Upper lobe of left lung (tissue), 4 donors: ENCODE measurements around the gene GLRA3.

ENCODE experiments used
- CTCF ChIP-seq, 6 experiments: fragments of 450-650 bp in 4 of 6; fragments of 200-600 bp in 2 of 6; sonication (generic) in 2 of 6; IDR thresholded peaks; one replicate each; pipeline ENCODE4 v1.5.1; 2016 to 2019; ENCODE audit warnings: antibody characterized with exemption in 6 of 6
- EP300 ChIP-seq, 4 donors: sonication (generic); formaldehyde crosslinking; IDR thresholded peaks; one replicate each; pipeline ENCODE4 v1.5.1; 2017; ENCODE audit warnings: antibody characterized with exemption in 4 of 4, control low read depth in 2 of 4
- POLR2A ChIP-seq, 4 donors: fragments of 450-650 bp; IDR thresholded peaks; one replicate each; pipeline ENCODE4 v1.5.1; 2016 to 2017; ENCODE audit warnings: antibody characterized with exemption in 4 of 4, mild to moderate bottlenecking in 2 of 4
- POLR2AphosphoS5 ChIP-seq, 2 donors: sonication (generic); formaldehyde crosslinking; IDR thresholded peaks; one replicate each; pipeline ENCODE4 v1.5.1; 2017; ENCODE audit warnings: antibody characterized with exemption in 2 of 2

- TF ChIP-seq POLR2A (IDR thresholded peaks at IDR 0.05): no peak
- no peak for TF ChIP-seq EP300 (IDR thresholded peaks at IDR 0.05)
- TF ChIP-seq CTCF (IDR thresholded peaks at IDR 0.05): no peak
- no peak for TF ChIP-seq POLR2AphosphoS5 (IDR thresholded peaks at IDR 0.05)
Observed at GRCh38 chr4:174654634-174655033, 174.4 kb downstream of the GLRA3 start.
